ENCODE data around the gene GALR3. TPM values are rescaled to one million over a fixed set of nuclear protein-coding genes. Genes with fewer than 3 reads are reported as not detected.
A peak's percentile ranks its signal among the peaks of the same experiment; 100 is the strongest.
"Not testable (repeated sequence)": the region's sequence is repeated elsewhere in the genome, so short reads cannot be mapped to it uniquely, and the experiment has no call there.

Gene GALR3
- total and polyA plus RNA-seq, 2 of the 4 experiments (the other 2 are of a cell fraction), result not detected

DNA sequence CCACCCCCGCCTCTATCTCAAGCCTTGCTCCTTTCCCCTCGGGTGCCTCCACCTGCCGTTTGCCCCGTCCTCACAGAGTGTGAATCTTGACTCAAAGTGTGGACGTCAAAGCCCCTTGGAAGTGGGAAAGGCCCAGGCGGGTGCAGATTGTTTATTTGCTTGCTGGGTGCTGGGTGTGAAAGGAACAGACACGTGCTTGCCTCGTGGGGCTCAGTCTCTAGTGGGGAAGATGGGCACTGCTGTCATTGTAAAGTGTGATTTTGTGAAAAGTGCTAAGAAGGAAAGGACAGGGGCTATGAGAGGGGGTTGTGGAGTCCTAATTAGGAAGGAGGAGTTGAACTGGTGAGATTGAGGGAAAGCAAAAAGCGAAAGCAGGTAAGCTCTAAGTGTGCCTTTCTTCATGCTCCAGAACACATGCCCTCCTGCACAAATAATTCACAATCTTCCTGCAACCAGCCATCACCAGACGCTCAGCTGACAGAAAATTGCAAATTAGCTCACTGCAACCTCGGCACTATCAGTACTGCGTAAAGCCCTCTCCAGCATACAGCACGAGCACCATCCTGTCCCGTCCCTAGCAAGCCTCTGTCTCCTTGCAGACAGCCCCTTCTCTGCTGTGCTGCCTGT, 25.2 kb upstream of the GALR3 start:
- no peaks in the 10 kb centered on the region for H3K9me3 ChIP-seq (ENCODE audit: control insufficient read depth, insufficient read depth, low read length)
- H4K91ac ChIP-seq (ENCODE audit: insufficient read depth, low read depth, low read length), result no peak overlapping the region
- no TSS peak for BruUV-seq (replicated peaks)
- no peaks in the 10 kb centered on the region for H3K79me1 ChIP-seq (ENCODE audit: low read depth in 1 of 2, low read length in 2 of 2)
- H2AFZ ChIP-seq (replicated peaks; ENCODE audit: low read length, poor library complexity), result peak overlapping the region; percentile 51
- peak overlapping the region; percentile 50 for H2AK9ac ChIP-seq (replicated peaks; ENCODE audit: low read depth, low read length, poor library complexity)
- H3K27me3 ChIP-seq (ENCODE audit: control insufficient read depth, insufficient read depth, low read length), result no peaks in the 10 kb centered on the region
- TF ChIP-seq RCOR1 (IDR thresholded peaks at IDR 0.05; ENCODE audit: insufficient replicate concordance, low read length), result no peak
- no peak for TF ChIP-seq POLR2A (IDR thresholded peaks at IDR 0.05; ENCODE audit: low read depth, low read length)
- no peak for TF ChIP-seq CHD1 (IDR thresholded peaks at IDR 0.05; ENCODE audit: low read depth, low read length)
- no peak for TF ChIP-seq RAD21 (IDR thresholded peaks at IDR 0.05; ENCODE audit: low read length)
- TF ChIP-seq CEBPB (IDR thresholded peaks at IDR 0.05; ENCODE audit: low read depth, low read length), result no peak
- no peak for TF ChIP-seq RFX5 (IDR thresholded peaks at IDR 0.05; ENCODE audit: low read depth, low read length)
- no peak for TF ChIP-seq FOS (IDR thresholded peaks at IDR 0.05; ENCODE audit: low read depth, low read length)
- no peak for TF ChIP-seq MAFK (IDR thresholded peaks at IDR 0.05; ENCODE audit: low read depth, low read length)
- TF ChIP-seq, protein P1, sequence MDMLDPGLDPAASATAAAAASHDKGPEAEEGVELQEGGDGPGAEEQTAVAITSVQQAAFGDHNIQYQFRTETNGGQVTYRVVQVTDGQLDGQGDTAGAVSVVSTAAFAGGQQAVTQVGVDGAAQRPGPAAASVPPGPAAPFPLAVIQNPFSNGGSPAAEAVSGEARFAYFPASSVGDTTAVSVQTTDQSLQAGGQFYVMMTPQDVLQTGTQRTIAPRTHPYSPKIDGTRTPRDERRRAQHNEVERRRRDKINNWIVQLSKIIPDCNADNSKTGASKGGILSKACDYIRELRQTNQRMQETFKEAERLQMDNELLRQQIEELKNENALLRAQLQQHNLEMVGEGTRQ (IDR thresholded peaks at IDR 0.05; ENCODE audit: low read depth, low read length), result no peak
- no peak for TF ChIP-seq BHLHE40 (IDR thresholded peaks at IDR 0.05; ENCODE audit: low read depth, low read length)
- DNase-seq (no peak), ATAC-seq (ENCODE audit: low read depth) (no peak)
- H3K56ac ChIP-seq (ENCODE audit: extremely low read depth, insufficient read depth, low read length), result no peak overlapping the region
- H3K4ac ChIP-seq (ENCODE audit: low read depth, low read length), result no peak overlapping the region
- H2BK15ac ChIP-seq (ENCODE audit: low read depth, low read length), result no peak overlapping the region
- 38% methylated on average over 6 of the region's 14 CpGs; no CpG with 5 or more reads in 1 of the 2 experiments for WGBS, 2 experiments (ENCODE audit: extremely low coverage in 2 of 2, insufficient read length in 1 of 2)
- ChIA-PET POLR2A (ENCODE audit: unreplicated experiment) (no interaction called here), CTCF (no interaction called here)
- H4K5ac ChIP-seq (ENCODE audit: low read depth, low read length), result no peak overlapping the region
- no peak overlapping the region for H4K8ac ChIP-seq (ENCODE audit: low read depth in 2 of 2, low read length in 2 of 2)
- no peaks in the 10 kb centered on the region for H3K4me1 ChIP-seq (ENCODE audit: control insufficient read depth, insufficient read depth, low read length)
- intact Hi-C loops (cut with micrococcal nuclease), result no loop called here
- H3K36me3 ChIP-seq (ENCODE audit: control insufficient read depth, insufficient read depth, low read length), result no peaks in the 10 kb centered on the region
- in situ Hi-C loops (cut with MboI; ENCODE audit: low sequenced_read_pairs), result no loop called here
- no peak overlapping the region for H3K18ac ChIP-seq (ENCODE audit: low read depth, low read length)
- no peak overlapping the region for H2AK5ac ChIP-seq (ENCODE audit: low read depth, low read length)
- H3K27ac ChIP-seq (ENCODE audit: insufficient read depth, low read length), result no peak overlapping the region
- H2BK5ac ChIP-seq (ENCODE audit: low read depth, low read length, poor library complexity, severe bottlenecking), result no peak overlapping the region
- H3K9me1 ChIP-seq (ENCODE audit: insufficient read depth, low read length), result no peaks in the 10 kb centered on the region
- no peak overlapping the region for H2BK20ac ChIP-seq (ENCODE audit: low read depth, low read length)
- no peak overlapping the region for H3K4me2 ChIP-seq (ENCODE audit: low read depth, low read length)
- no peak overlapping the region for H3K9ac ChIP-seq (ENCODE audit: low read depth, low read length)
- H3K4me3 ChIP-seq (ENCODE audit: insufficient read depth, low read depth, low read length), result no peak overlapping the region
- dilution Hi-C loops (cut with HindIII; ENCODE audit: low sequenced_read_pairs, unreplicated experiment), result no loop called here
- H3K14ac ChIP-seq (replicated peaks; ENCODE audit: low read depth, low read length), result no peak overlapping the region
- no peaks in the 10 kb centered on the region for H4K20me1 ChIP-seq (ENCODE audit: insufficient read depth, low read length)
- H3K23ac ChIP-seq (ENCODE audit: low read depth, low read length), result peak overlapping the region; percentile 65; the same call in 1 of the 2 replicates
- H2BK120ac ChIP-seq (ENCODE audit: low read depth, low read length), result no peak overlapping the region

DNA sequence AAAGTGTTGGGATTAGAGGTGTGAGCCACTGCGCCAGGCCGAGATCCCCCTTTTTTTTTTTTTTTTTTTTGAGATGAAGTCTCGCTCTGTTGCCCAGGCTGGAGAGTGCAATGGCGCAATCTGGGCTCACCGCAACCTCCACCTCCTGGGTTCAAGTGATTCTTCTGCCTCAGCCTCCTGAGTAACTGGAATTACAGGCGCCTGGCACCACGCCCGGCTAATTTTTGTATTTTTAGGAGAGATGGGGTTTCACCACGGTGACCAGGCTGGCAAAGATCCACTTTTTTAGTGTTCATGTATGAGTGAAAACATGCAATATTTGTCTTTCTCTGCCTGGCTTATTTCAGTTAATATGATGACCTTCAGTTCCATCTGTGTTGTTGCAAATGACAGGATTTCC, 23.2 kb upstream of the GALR3 start:
- H3K9me1 ChIP-seq (ENCODE audit: insufficient read depth, low read length); H3K36me3 ChIP-seq (ENCODE audit: control insufficient read depth, insufficient read depth, low read length); BruUV-seq (replicated peaks); H4K5ac ChIP-seq (ENCODE audit: low read depth, low read length); H3K27me3 ChIP-seq (ENCODE audit: control insufficient read depth, insufficient read depth, low read length); H3K4ac ChIP-seq (ENCODE audit: low read depth, low read length); H3K18ac ChIP-seq (ENCODE audit: low read depth, low read length); H2BK15ac ChIP-seq (ENCODE audit: low read depth, low read length); in situ Hi-C loops (cut with MboI; ENCODE audit: low sequenced_read_pairs); intact Hi-C loops (cut with micrococcal nuclease); H3K9ac ChIP-seq (ENCODE audit: low read depth, low read length); H2AK5ac ChIP-seq (ENCODE audit: low read depth, low read length); H3K14ac ChIP-seq (replicated peaks; ENCODE audit: low read depth, low read length); H3K27ac ChIP-seq (ENCODE audit: insufficient read depth, low read length); CTCF ChIA-PET; H2BK5ac ChIP-seq (ENCODE audit: low read depth, low read length, poor library complexity, severe bottlenecking); H2BK120ac ChIP-seq (ENCODE audit: low read depth, low read length); ATAC-seq (ENCODE audit: low read depth); H3K23ac ChIP-seq (ENCODE audit: low read depth, low read length); DNase-seq; H3K56ac ChIP-seq (ENCODE audit: extremely low read depth, insufficient read depth, low read length); H2AK9ac ChIP-seq (replicated peaks; ENCODE audit: low read depth, low read length, poor library complexity); H2AFZ ChIP-seq (replicated peaks; ENCODE audit: low read length, poor library complexity); H3K4me1 ChIP-seq (ENCODE audit: control insufficient read depth, insufficient read depth, low read length); H3K4me2 ChIP-seq (ENCODE audit: low read depth, low read length); POLR2A ChIA-PET (ENCODE audit: unreplicated experiment); H3K79me1 ChIP-seq (ENCODE audit: low read depth in 1 of 2, low read length in 2 of 2); H4K20me1 ChIP-seq (ENCODE audit: insufficient read depth, low read length); H4K91ac ChIP-seq (ENCODE audit: insufficient read depth, low read depth, low read length); H3K9me3 ChIP-seq (ENCODE audit: control insufficient read depth, insufficient read depth, low read length); H3K4me3 ChIP-seq (ENCODE audit: insufficient read depth, low read depth, low read length); dilution Hi-C loops (cut with HindIII; ENCODE audit: low sequenced_read_pairs, unreplicated experiment); H2BK20ac ChIP-seq (ENCODE audit: low read depth, low read length); H4K8ac ChIP-seq (ENCODE audit: low read depth in 2 of 2, low read length in 2 of 2): not testable (repeated sequence)
- 74% methylated on average over 5 of the region's 9 CpGs; no CpG with 5 or more reads in 1 of the 2 experiments for WGBS, 2 experiments (ENCODE audit: extremely low coverage in 2 of 2, insufficient read length in 1 of 2)

All from IMR-90 (cell line).